Middle frontal gyrus (tissue), 1 donor: ENCODE measurements around the gene CHURC1.

Experiments
- DNase-seq: peaks from one replicate; pipeline ENCODE4 v3.0.0-alpha.2; 2015; ENCODE audit warnings: low spot score; ENCODE audit errors: extremely low spot score

Gene CHURC1

DNA sequence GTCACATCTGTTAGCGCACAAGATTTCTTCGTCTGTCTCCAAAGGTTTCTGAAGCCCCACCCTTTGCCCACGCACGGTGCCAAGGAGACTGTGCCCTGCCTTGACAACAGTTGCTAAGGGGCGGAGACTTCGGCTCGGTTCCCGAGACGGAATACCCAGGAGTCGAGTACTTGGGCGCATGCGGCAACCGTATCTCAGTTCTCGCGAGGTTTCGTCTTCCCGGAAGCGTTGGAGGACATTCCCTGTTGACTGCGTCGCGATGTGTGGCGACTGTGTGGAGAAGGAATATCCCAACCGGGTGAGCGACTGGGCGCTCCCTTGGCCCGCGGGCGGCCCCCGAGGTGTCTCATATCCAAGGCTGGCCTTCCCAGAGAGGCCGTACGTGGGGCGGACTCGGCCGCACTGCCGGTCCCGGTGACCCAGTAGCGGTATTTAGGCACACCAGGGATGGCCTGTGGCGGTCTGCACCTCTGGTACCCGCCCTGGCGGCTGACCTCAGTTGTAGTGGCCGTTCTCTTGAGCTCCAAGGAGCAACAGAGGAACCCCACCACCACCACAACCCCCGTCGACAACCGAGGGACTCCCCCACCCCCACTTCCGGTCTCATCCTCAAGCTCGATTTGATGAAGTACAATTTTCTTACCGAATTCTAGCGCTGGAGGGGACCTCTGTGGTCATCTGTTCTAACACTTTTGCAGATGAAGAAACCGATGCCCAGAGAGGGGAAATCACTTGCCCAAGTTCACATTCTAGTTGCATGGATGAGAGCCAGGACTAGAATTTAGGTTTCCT, at the start of gene CHURC1:
CHURC1 (plus strand) TSS at position 219 of the 792 bp plus-strand sequence; CDS start at position 260, 41 bp downstream.
- peak; percentile 97 for DNase-seq

DNA sequence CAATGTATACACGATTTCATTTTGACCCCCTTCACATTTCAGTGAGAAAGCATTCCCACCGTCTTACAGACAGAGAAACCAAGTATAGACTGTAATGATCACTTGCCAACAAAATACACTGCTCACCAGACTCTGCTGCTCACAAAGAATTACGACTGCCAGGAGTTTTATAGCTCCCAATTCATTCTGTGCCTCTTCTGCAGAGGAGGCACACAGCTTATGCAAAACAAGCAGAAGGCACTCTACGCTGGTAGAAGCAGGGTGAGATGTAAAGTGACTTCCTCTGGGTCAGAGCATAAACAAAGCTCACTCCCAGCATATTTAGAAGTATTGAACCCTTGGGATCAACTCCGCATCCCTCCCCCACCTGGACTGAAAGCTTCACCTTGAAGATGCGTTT, 49.1 kb upstream of the CHURC1 start:
- peak; percentile 15 for DNase-seq

DNA sequence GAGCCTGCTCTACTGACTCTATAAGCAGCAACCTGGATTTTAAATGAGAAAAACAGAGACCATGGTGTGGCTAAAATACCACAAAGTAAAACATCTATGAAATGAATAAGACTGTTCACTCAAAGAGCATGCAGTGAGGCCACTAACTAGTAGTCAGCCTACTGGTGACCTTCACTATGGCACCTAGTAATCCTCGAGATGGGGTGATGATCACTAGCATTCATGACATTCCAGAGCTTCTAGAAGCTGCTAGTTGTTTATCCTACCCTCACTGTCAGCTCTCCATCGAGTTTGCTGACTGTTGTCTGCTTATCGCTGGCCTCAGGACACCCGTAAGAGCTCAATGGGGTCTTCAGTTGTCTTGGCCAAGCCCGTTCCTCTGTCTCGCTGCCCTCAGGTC, 48.3 kb upstream of the CHURC1 start:
- DNase-seq = no peak

GRCh38 chr14:64867182-64867581, 47.1 kb upstream of the CHURC1 start:
- DNase-seq = no peak

- no peak for DNase-seq
Observed at GRCh38 chr14:64868379-64868778, 45.9 kb upstream of the CHURC1 start.

GRCh38 chr14:64868841-64869240, 45.4 kb upstream of the CHURC1 start:
- DNase-seq = no peak

GRCh38 chr14:64870160-64870559, 44.1 kb upstream of the CHURC1 start:
- DNase-seq = no peak

DNA sequence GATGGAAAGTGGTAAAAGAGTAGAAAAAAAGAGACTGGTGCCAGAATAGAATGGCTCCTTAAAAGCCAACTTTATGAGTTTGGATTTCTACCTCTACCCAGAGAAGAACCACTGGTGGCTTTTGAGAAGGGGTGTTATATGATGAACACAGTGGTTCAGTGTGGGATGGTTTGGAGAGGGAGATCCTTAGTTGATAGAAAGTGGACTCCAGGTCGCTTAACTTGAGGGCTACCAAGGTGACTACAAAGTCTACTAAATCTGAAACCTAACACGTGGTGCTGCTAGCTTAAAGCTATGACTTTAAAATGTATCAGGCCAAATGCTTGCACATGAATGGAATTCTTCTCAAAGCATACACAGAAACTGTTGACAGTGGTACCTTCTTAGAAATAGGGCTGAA, 42.9 kb upstream of the CHURC1 start:
- no peak for DNase-seq

GRCh38 chr14:64873506-64874219, 40.6 kb upstream of the CHURC1 start:
- no peak for DNase-seq

- DNase-seq = no peak
Observed at GRCh38 chr14:64875350-64875749, 38.9 kb upstream of the CHURC1 start.

GRCh38 chr14:64877846-64878245, 36.4 kb upstream of the CHURC1 start:
- DNase-seq = no peak

- DNase-seq = no peak
Observed at GRCh38 chr14:64878837-64879634, 35.2 kb upstream of the CHURC1 start.

- DNase-seq = no peak
Observed at GRCh38 chr14:64879635-64880220, 34.5 kb upstream of the CHURC1 start, which contains the start of gene SPTB. SPTB (minus strand) TSS chr14:64879907; CDS start chr14:64823094, 56,813 bp downstream.

GRCh38 chr14:64880221-64881121, 33.8 kb upstream of the CHURC1 start:
- DNase-seq = peak; percentile 43

- no peak for DNase-seq
Observed at GRCh38 chr14:64885559-64885958, 28.7 kb upstream of the CHURC1 start.

DNA sequence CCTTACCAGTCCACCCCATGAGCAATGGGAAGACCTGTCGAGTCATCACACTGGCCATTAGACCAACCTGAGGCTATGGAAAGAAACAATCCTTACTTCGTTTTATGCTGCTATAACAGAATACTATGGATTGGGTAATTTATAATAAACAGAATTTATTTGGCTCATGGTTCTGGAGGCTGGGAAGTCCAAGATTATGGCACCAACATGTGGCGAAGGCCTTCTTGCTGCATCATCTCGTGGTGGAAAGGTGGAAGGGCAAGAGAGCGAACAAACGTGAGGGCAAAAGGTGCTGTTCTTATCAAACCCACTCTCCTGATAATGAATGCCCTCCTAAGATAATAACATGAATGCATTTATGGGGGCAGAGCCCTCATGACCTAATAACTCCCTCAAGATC, 24.9 kb upstream of the CHURC1 start:
- DNase-seq = no peak

- no peak for DNase-seq
Observed at GRCh38 chr14:64891173-64891838, 22.9 kb upstream of the CHURC1 start.

- peak; percentile 38 for DNase-seq
Observed at GRCh38 chr14:64891839-64892375, 22.3 kb upstream of the CHURC1 start.

GRCh38 chr14:64899958-64900357, 14.3 kb upstream of the CHURC1 start:
- DNase-seq = no peak

DNA sequence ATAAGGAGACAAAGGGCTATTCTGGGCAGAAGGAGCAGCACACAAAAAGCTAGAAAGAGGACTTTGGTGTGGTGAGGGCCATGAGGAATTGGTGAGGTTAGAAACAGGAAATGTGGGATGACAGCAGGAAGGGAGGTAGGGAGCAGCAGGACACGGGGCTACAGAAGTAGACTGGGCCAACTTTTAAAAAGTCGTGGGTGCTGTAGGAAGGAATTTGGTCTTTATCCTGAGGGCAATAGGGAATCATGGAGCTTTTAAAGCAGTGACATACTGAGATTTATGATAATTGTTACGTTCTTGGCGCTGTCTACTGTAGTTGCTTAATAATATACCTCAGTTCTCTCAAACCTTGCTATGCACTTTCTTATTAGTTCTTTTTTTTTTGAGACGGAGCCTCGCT, 8.2 kb upstream of the CHURC1 start:
- no peak for DNase-seq
